Measurements from ENCODE around the gene KRTAP5-8. TPM values are rescaled to one million over a fixed set of nuclear protein-coding genes. Genes with fewer than 3 reads are reported as not detected.
"Not testable (repeated sequence)": the region's sequence is repeated elsewhere in the genome, so short reads cannot be mapped to it uniquely, and the experiment has no call there.

The KRTAP5-8 gene, protein sequence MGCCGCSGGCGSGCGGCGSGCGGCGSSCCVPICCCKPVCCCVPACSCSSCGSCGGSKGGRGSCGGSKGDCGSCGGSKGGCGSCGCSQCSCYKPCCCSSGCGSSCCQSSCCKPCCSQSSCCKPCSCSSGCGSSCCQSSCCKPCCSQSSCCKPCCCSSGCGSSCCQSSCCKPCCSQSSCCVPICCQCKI
- total RNA-seq (not detected), polyA plus RNA-seq (under 1 TPM in 1 of 3 donors, not detected in 2; 0.29 TPM)

DNA sequence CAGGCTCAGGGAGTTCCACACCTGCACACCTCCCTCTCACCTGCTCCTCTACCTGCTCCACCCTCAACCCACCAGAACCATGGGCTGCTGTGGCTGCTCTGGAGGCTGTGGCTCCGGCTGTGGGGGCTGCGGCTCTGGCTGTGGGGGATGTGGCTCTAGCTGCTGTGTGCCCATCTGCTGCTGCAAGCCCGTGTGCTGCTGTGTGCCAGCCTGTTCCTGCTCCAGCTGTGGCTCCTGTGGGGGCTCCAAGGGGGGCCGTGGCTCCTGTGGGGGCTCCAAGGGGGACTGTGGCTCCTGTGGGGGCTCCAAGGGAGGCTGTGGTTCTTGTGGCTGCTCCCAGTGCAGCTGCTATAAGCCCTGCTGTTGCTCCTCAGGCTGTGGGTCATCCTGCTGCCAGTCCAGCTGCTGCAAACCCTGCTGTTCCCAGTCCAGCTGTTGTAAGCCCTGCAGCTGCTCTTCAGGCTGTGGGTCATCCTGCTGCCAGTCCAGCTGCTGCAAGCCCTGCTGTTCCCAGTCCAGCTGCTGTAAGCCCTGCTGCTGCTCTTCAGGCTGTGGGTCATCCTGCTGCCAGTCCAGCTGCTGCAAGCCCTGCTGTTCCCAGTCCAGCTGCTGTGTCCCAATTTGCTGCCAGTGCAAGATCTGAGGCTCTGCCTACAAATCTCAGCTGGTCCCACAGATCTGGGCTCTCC is at the start of gene KRTAP5-8:
Gene KRTAP5-8, plus strand, starts transcription at position 49 of the 689 bp plus-strand sequence. Its CDS starts 31 bp downstream, at position 80.
- H3K9me3 ChIP-seq; H3K4me3 ChIP-seq; H3K27me3 ChIP-seq; H3K4me1 ChIP-seq; H3K36me3 ChIP-seq; H3K27ac ChIP-seq; DNase-seq; intact Hi-C loops (cut with DNase I): not testable (repeated sequence)
- WGBS, 2 donors: 51 to 65% methylated on average over 4 of the region's 4 CpGs

DNA sequence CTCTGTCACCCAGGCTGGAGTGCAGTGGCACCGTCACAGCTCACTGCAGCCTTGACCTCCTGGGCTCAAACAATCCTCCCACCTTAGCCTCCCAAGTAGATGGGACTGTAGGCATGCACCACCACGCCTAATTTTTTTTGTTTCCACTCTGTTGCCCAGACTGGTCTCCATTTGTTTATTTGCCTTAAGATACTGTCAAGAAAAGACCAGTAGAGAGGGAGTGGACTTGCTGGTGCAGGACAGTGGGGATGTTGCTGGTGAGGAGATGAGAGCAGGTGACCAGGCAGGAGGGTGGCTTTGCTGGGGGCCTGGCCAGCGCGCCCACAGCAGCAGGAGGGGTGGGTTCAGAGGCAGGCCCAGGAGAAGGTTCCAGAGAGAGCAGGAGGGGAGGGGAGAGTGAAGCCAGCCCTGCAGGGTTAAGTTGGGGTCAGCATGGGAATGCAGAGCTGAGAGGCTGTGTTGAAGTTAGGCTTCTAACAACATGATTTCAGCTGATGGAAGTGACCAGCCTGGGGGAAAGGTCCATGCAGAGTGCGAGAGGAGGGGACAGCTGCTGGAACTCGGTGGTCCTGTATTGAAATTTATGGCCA is 49.0 kb upstream of the KRTAP5-8 start:
- Histone ChIP-seq H3K4me1 (no peaks in the 10 kb centered on the region), H3K36me3 (peaks cover 0 to 63% (median 32%) of the 10 kb centered on the region in 4 donors), H3K4me3 (no peak overlapping the region), H3K27ac (no peak overlapping the region), H3K27me3 (no peaks in the 10 kb centered on the region), H3K9me3 (no peaks in the 10 kb centered on the region)
- peak; percentile 18 for DNase-seq
- intact Hi-C loops (cut with DNase I): no loop called here
- TF ChIP-seq, protein P1, sequence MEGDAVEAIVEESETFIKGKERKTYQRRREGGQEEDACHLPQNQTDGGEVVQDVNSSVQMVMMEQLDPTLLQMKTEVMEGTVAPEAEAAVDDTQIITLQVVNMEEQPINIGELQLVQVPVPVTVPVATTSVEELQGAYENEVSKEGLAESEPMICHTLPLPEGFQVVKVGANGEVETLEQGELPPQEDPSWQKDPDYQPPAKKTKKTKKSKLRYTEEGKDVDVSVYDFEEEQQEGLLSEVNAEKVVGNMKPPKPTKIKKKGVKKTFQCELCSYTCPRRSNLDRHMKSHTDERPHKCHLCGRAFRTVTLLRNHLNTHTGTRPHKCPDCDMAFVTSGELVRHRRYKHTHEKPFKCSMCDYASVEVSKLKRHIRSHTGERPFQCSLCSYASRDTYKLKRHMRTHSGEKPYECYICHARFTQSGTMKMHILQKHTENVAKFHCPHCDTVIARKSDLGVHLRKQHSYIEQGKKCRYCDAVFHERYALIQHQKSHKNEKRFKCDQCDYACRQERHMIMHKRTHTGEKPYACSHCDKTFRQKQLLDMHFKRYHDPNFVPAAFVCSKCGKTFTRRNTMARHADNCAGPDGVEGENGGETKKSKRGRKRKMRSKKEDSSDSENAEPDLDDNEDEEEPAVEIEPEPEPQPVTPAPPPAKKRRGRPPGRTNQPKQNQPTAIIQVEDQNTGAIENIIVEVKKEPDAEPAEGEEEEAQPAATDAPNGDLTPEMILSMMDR (IDR thresholded peaks at IDR 0.05): no peak
- no peak for TF ChIP-seq POLR2AphosphoS5 (IDR thresholded peaks at IDR 0.05)
- no peak for TF ChIP-seq EP300 (IDR thresholded peaks at IDR 0.05)
- TF ChIP-seq POLR2A (IDR thresholded peaks at IDR 0.05): no peak
- 79 to 84% methylated on average over 6 of the region's 6 CpGs for WGBS, 2 donors

DNA sequence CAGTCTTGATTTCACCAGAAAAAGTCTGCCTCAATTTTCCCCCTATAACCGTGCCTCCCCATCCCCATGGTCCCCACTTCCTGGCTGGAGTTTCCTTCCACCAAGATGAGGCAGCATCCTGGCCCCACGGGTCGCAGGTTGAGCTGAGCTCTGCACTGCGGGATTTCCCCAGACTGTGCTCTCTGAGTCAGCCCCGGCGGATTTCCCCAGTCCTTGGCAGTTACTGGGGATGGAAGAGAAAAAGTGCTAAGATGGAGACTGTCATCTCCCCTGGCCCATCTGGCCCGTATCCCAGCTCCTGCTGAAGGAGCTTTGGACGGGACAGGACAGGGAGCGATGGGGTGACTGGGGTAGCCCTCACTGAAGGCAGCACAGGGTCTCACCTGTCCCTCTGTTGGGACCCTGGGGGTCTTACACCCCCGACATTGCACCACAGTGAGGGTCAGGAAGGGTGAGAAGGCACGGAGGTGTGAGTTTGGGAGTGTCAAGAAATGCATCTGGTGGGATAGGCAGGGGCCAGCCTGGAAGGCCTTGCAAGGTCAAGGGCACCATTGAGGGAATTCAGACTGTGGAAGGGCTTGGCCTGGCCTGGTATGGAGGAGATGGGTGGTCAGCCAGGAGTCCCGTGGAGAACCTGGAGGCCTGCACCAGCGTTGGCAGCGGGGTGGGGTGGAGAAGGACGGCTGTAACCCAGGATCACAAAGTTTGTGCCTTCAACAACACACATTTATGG is 48.3 kb upstream of the KRTAP5-8 start:
- Histone ChIP-seq H3K9me3 (no peaks in the 10 kb centered on the region), H3K27me3 (no peaks in the 10 kb centered on the region), H3K4me3 (no peak overlapping the region), H3K4me1 (no peaks in the 10 kb centered on the region), H3K27ac (no peak overlapping the region), H3K36me3 (peaks cover 0 to 63% (median 27%) of the 10 kb centered on the region in 4 donors)
- intact Hi-C loops (cut with DNase I): no loop called here
- 79 to 86% methylated on average over 15 of the region's 15 CpGs for WGBS, 2 donors
- TF ChIP-seq, protein P1 (IDR thresholded peaks at IDR 0.05): no peak
- TF ChIP-seq POLR2AphosphoS5 (IDR thresholded peaks at IDR 0.05): no peak
- no peak for TF ChIP-seq EP300 (IDR thresholded peaks at IDR 0.05)
- DNase-seq: peak; percentile 45

DNA sequence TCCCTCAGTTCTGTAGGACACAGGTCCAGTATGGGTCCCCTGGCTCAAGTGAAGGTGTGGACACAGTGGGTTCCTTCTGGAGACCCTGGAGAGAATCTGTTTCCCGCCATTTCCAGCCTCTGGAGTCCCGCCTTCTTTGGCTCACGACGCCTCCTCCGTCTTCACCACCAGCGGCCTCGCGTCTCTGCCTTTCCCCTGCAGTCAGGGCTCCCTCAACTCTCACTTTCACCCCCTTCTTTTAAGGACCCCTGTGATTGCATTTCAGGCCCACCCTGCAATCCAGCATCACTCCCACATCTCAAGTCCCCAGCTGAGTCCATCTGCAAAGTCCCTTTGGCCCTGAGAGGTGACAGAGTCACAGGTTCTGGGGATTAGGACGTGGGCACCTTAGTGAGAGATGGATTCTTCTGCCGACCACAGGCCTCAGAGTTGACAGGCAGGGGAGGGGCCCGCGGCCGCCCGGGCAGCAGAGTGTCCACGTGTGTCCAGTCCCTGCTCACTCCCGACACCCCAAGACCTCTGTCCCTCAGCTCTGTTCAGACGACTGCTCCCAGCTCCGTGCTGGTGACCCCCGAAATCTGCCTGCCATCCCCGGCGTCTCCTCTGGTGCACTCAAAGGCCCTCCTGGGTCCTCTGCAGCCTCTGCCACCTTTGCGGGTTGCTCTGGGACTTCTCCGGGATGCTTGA is 47.6 kb upstream of the KRTAP5-8 start:
- H3K4me1 ChIP-seq: no peaks in the 10 kb centered on the region
- no peak overlapping the region for H3K27ac ChIP-seq
- no peaks in the 10 kb centered on the region for H3K9me3 ChIP-seq
- no peaks in the 10 kb centered on the region for H3K27me3 ChIP-seq
- intact Hi-C loops (cut with DNase I): no loop called here
- 93 to 94% methylated on average over 23 of the region's 23 CpGs for WGBS, 2 donors
- TF ChIP-seq EP300 (IDR thresholded peaks at IDR 0.05) (no peak), POLR2AphosphoS5 (IDR thresholded peaks at IDR 0.05) (no peak), POLR2A (IDR thresholded peaks at IDR 0.05) (no peak)
- TF ChIP-seq, protein P1 (IDR thresholded peaks at IDR 0.05): no peak
- H3K4me3 ChIP-seq: no peak overlapping the region
- peak; percentile 43 for DNase-seq
- peaks cover 0 to 63% (median 24%) of the 10 kb centered on the region in 4 donors for H3K36me3 ChIP-seq
